Limb (tissue), 2 donors: ENCODE measurements around the gene TCEAL9.
"Not testable (repeated sequence)": the region's sequence is repeated elsewhere in the genome, so short reads cannot be mapped to it uniquely, and the experiment has no call there.

Experiments used
- DNase-seq, 2 donors: peaks; one replicate each; pipeline ENCODE4 v3.0.0-alpha.2; 2016; ENCODE audit errors: extremely low spot score in 2 of 2

The TCEAL9 gene

GRCh38 chrX:103373581-103373980 is 17.3 kb downstream of the TCEAL9 start:
- no peak for DNase-seq

GRCh38 chrX:103376118-103376978 is 20.0 kb downstream of the TCEAL9 start, which contains the start of gene BEX3:
Gene BEX3, plus strand, starts transcription at chrX:103376538. Its CDS starts 984 bp downstream, at chrX:103377522.
- peak; percentile 12 to 86 for DNase-seq

- peak; percentile 18 to 76 for DNase-seq
Measured at GRCh38 chrX:103376979-103377324, 20.6 kb downstream of the TCEAL9 start.

GRCh38 chrX:103378990-103379389 is 22.7 kb downstream of the TCEAL9 start:
- DNase-seq, result no peak

DNA sequence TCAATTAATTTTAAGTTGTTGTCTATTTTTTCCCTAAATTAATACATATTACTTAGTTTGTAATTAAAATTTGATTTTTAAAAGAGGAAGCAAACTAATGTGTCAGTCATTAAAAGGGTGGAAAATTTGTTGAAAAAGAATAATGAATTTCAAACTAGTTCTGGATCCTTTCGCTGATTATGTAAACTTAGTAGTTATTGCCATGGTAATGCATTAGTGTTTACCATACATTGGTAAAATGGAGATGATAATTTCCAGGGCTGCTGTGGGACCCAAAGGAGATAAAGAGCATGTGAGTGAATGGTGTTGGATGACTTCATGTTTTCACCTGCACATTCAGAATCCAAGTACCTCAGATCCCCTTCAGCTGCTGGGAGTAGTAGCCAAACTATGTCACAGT is 26.6 kb downstream of the TCEAL9 start:
- DNase-seq, result no peak

DNA sequence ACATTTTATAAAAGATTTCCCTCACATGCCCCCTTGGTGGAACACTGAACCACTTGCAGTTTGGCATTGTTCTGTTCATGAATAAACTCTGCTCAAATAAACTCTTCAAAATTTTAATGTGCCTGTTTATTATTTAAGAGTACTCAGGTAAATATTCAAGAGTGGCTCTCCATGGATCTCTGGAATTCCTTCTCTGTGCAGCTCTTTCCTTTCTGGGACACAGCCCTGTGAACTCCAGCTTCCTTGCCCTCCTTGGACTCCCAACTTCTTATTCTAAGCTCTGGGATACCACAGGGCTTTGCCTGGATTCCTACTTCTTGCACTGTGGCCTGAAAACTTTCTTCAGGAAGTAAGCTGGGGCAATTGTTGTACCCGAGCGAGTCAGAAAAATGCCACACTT is 28.4 kb downstream of the TCEAL9 start:
- no peak for DNase-seq

DNA sequence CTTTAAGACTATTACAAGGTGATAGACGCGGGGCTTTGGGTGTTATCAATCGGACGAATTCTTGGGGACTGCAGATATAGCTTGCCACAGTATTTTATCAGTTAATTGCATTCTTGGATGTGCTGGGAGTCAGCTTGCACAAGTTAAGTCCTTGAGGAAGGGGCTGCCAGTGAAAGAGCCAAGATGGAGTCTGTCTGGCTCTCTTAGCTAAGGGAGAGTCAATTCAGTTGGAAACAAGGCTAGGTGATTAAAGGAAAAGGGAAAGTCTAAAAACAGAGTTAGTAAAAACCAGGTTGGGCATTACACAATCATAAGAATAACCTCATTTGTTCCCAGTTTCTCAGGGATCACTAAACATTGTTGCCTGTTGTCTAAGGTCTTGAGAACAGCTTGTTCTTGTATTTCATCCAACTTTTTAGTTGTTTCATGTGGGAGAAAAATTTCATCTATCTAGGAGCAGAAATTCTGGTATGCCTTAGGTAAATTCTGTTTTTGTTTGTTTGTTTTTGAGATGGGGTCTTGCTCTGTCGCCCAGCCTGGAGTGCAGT is 29.1 kb downstream of the TCEAL9 start:
- DNase-seq, result not testable (repeated sequence)

GRCh38 chrX:103386332-103386731 is 30.0 kb downstream of the TCEAL9 start:
- DNase-seq, result no peak

- no peak for DNase-seq
Measured at GRCh38 chrX:103393487-103393886, 37.2 kb downstream of the TCEAL9 start.

DNA sequence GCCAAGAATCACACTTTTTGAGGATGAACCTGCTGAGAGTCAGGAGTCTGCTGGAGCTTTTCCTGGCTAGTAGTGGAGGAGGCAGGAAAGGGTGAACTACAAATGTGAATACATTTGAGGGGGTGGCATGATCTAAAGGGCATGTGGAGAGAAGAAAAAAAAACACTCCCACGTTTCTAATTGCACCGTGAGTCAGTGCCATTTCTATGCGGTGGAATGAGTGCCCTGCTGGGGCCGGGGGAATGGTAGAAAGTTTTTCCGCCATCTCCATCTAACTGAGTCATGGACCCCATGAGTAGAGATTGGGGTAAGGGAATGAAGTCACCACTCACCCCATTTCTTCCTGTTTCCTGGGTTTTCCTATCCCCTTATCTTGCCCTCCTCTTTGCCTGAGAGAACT is 39.9 kb downstream of the TCEAL9 start:
- DNase-seq, result no peak

- DNase-seq, result no peak
Measured at GRCh38 chrX:103396660-103397059, 40.4 kb downstream of the TCEAL9 start.

GRCh38 chrX:103397707-103398106 is 41.4 kb downstream of the TCEAL9 start:
- no peak for DNase-seq

GRCh38 chrX:103398421-103398864 is 42.1 kb downstream of the TCEAL9 start:
- DNase-seq, result no peak

DNA sequence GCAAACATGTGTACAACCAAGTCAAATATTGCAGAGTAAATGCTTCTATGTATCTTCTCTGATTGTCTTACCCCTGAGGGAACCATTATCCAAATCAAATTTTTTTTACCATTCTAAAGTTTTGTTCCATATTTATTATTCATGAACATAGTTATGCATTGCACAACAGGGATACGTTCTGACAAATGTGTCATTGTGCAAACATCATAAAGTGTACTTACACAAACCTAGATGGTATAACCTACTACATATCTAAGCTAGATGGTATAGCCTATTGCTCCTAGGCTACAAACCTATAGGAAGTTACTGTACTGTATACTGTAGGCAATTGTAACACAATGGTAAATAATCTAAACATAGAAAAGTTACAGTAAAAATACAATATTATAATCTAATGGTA is 43.4 kb downstream of the TCEAL9 start:
- DNase-seq, result no peak

GRCh38 chrX:103400931-103401330 is 44.6 kb downstream of the TCEAL9 start:
- DNase-seq, result no peak

GRCh38 chrX:103404231-103405008 is 48.1 kb downstream of the TCEAL9 start:
- peak; percentile 29 to 72 for DNase-seq

DNA sequence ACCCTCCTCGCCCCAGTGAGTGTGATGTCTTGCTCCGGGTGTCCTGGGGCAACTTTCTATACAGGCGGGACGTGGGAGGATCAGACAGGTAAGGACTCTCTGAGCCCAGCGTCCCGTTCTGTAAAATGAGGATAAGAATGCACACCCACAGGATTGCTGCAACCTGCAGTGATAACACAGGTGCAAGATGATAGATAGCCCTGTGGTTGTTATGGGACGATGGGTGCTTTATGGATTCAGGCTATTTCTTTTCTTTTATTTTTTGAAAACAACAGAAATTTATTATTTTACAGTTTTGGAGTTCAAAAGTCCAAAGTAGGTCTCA is 48.7 kb downstream of the TCEAL9 start:
- no peak for DNase-seq

DNA sequence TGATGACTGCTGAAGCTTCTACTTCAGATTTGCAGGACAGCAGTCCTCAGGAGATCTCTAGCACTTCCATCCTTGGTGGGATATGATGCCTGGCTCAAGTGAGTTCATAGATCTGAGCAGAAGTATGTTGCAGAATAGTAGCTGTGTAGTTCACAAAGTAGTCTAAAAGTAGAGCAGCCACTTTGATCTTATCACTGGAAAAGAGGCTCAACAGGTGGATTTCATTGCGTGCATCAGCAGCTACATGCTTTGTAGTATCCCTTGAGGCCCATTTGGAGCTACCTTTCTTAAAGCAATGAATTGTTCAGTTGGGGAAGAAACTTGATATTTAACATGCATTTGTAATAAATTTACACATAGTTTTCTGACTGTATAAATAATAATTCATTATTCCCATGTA is 50.0 kb downstream of the TCEAL9 start:
- no peak for DNase-seq

GRCh38 chrX:103407776-103408175 is 51.5 kb downstream of the TCEAL9 start:
- no peak for DNase-seq
